ENCODE measurements around the gene L3HYPDH. TPM values are rescaled to one million over a fixed set of nuclear protein-coding genes. Genes with fewer than 3 reads are reported as not detected.

Gene L3HYPDH
- total RNA-seq: 10 to 100 TPM in 1 of 2 donors, 1 to 10 TPM in 1; 6.5 to 17.4 TPM

GRCh38 chr14:59483819-59484638 lies at the start of gene L3HYPDH, which contains the start of gene JKAMP:
Gene L3HYPDH, minus strand, starts transcription at chr14:59484408. Its CDS starts 92 bp downstream, at chr14:59484316.
Gene JKAMP, plus strand, starts transcription at chr14:59484517. Its CDS starts 73 bp downstream, at chr14:59484590.
- Mint-ChIP-seq H3K9me3 (no peaks in the 10 kb centered on the region), H3K4me1 (ENCODE audit: low read depth in 2 of 2) (peaks cover 37 to 48% of the 10 kb centered on the region in 2 donors), H3K36me3 (peaks cover 10% of the 10 kb centered on the region), H3K27ac (peak within 1 kb of the TSS; percentile 79 to 83), H3K27me3 (no peaks in the 10 kb centered on the region), H3K4me3 (peak within 1 kb of the TSS; percentile 90)
- peak; percentile 97 to 98 for ATAC-seq
- peak; percentile 97 for DNase-seq (ENCODE audit: low spot score)

DNA sequence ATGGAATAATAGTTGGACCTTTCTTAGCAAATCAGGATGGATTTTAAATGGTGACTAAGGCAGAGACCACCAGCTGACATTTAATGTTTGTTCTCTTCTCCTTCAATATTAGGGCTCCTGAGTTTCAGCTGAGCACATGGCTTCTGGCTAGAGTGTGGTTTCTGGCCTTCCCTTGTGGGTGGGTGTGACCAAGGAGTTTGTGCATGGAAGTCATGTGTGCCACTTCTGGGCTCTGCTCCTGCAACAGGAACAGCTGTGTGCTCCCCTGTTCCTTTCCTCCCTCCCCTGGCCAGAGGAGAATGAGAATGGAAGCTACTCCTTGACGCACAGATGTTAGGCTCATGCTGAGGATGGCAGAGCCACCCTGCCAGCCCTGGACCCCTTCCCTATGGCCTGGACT lies 48.2 kb upstream of the L3HYPDH start:
- Mint-ChIP-seq H3K9me3 (no peaks in the 10 kb centered on the region), H3K4me1 (ENCODE audit: low read depth in 2 of 2) (no peaks in the 10 kb centered on the region), H3K36me3 (peaks cover 4% of the 10 kb centered on the region), H3K4me3 (no peak overlapping the region), H3K27ac (no peak overlapping the region), H3K27me3 (peaks cover 19 to 41% of the 10 kb centered on the region in 2 donors)
- no peak for DNase-seq (ENCODE audit: low spot score)
- ATAC-seq: no peak

GRCh38 chr14:59530349-59530748 lies 46.1 kb upstream of the L3HYPDH start:
- no peak overlapping the region for H3K4me3 Mint-ChIP-seq
- H3K27me3 Mint-ChIP-seq: peaks cover 14 to 37% of the 10 kb centered on the region in 2 donors
- H3K27ac Mint-ChIP-seq: no peak overlapping the region
- ATAC-seq: no peak
- peaks cover 4% of the 10 kb centered on the region for H3K36me3 Mint-ChIP-seq
- DNase-seq (ENCODE audit: low spot score): no peak
- H3K9me3 Mint-ChIP-seq: no peaks in the 10 kb centered on the region
- no peaks in the 10 kb centered on the region for H3K4me1 Mint-ChIP-seq (ENCODE audit: low read depth in 2 of 2)

GRCh38 chr14:59529189-59529588 lies 45.0 kb upstream of the L3HYPDH start:
- no peak overlapping the region for H3K27ac Mint-ChIP-seq
- no peaks in the 10 kb centered on the region for H3K4me1 Mint-ChIP-seq (ENCODE audit: low read depth in 2 of 2)
- ATAC-seq: no peak
- no peak overlapping the region for H3K4me3 Mint-ChIP-seq
- DNase-seq (ENCODE audit: low spot score): no peak
- H3K36me3 Mint-ChIP-seq: peaks cover 4% of the 10 kb centered on the region
- H3K27me3 Mint-ChIP-seq: peaks cover 16 to 45% of the 10 kb centered on the region in 2 donors
- no peaks in the 10 kb centered on the region for H3K9me3 Mint-ChIP-seq

GRCh38 chr14:59520224-59520623 lies 36.0 kb upstream of the L3HYPDH start:
- peaks cover 10 to 22% of the 10 kb centered on the region in 2 donors for H3K27me3 Mint-ChIP-seq
- no peak overlapping the region for H3K4me3 Mint-ChIP-seq
- H3K4me1 Mint-ChIP-seq (ENCODE audit: low read depth in 2 of 2): no peaks in the 10 kb centered on the region
- no peak overlapping the region for H3K27ac Mint-ChIP-seq
- ATAC-seq (no peak), DNase-seq (ENCODE audit: low spot score) (no peak)
- H3K36me3 Mint-ChIP-seq: no peaks in the 10 kb centered on the region
- no peaks in the 10 kb centered on the region for H3K9me3 Mint-ChIP-seq

GRCh38 chr14:59511916-59512575 lies 27.8 kb upstream of the L3HYPDH start:
- Mint-ChIP-seq H3K4me3 (no peak overlapping the region), H3K27ac (no peak overlapping the region), H3K36me3 (no peaks in the 10 kb centered on the region), H3K9me3 (no peaks in the 10 kb centered on the region), H3K27me3 (peaks cover 15 to 17% of the 10 kb centered on the region in 2 donors), H3K4me1 (ENCODE audit: low read depth in 2 of 2) (no peaks in the 10 kb centered on the region)
- DNase-seq (ENCODE audit: low spot score): no peak
- ATAC-seq: no peak

DNA sequence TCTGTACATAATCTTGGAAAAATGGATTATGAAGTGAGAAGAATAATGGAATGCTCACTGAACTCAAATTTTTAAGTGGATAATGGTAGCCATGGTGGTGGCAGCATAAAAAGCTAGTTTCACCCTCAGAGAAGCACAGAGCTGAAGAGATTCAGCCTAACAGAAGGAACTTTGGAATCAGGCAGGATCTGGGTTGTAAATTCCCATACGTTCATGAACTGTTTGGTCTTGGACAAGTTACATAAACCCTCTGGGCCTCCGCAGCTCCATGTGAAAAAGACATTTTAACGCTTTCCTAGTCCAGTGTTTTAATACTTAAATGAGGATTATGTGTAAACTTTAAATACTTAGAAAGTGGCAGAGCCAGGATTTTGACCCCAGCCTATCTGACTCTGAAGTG lies 26.8 kb upstream of the L3HYPDH start:
- DNase-seq (ENCODE audit: low spot score) (no peak), ATAC-seq (no peak)
- Mint-ChIP-seq H3K27ac (no peak overlapping the region), H3K36me3 (no peaks in the 10 kb centered on the region), H3K4me3 (no peak overlapping the region), H3K4me1 (ENCODE audit: low read depth in 2 of 2) (no peaks in the 10 kb centered on the region), H3K27me3 (peaks cover 12% of the 10 kb centered on the region in 2 donors), H3K9me3 (no peaks in the 10 kb centered on the region)

- H3K27ac Mint-ChIP-seq: no peak overlapping the region
- no peak overlapping the region for H3K4me3 Mint-ChIP-seq
- H3K4me1 Mint-ChIP-seq (ENCODE audit: low read depth in 2 of 2): no peaks in the 10 kb centered on the region
- ATAC-seq (no peak), DNase-seq (ENCODE audit: low spot score) (no peak)
- H3K9me3 Mint-ChIP-seq: no peaks in the 10 kb centered on the region
- H3K27me3 Mint-ChIP-seq: peaks cover 7 to 9% of the 10 kb centered on the region in 2 donors
- H3K36me3 Mint-ChIP-seq: no peaks in the 10 kb centered on the region
These were observed 25.8 kb upstream of the L3HYPDH start for GRCh38 chr14:59510001-59510400.

GRCh38 chr14:59509101-59509500 lies 24.9 kb upstream of the L3HYPDH start:
- H3K9me3 Mint-ChIP-seq: no peaks in the 10 kb centered on the region
- H3K4me3 Mint-ChIP-seq: no peak overlapping the region
- DNase-seq (ENCODE audit: low spot score): no peak
- no peak for ATAC-seq
- no peaks in the 10 kb centered on the region for H3K4me1 Mint-ChIP-seq (ENCODE audit: low read depth in 2 of 2)
- H3K27me3 Mint-ChIP-seq: peaks cover 2 to 7% of the 10 kb centered on the region in 2 donors
- H3K36me3 Mint-ChIP-seq: peaks cover 2% of the 10 kb centered on the region
- no peak overlapping the region for H3K27ac Mint-ChIP-seq

GRCh38 chr14:59507752-59508103 lies 23.5 kb upstream of the L3HYPDH start:
- Mint-ChIP-seq H3K4me1 (ENCODE audit: low read depth in 2 of 2) (no peaks in the 10 kb centered on the region), H3K27ac (no peak overlapping the region), H3K36me3 (peaks cover 6% of the 10 kb centered on the region), H3K9me3 (no peaks in the 10 kb centered on the region), H3K27me3 (peaks cover 0 to 4% of the 10 kb centered on the region in 2 donors), H3K4me3 (no peak overlapping the region)
- no peak for DNase-seq (ENCODE audit: low spot score)
- ATAC-seq: no peak

- DNase-seq (ENCODE audit: low spot score) (no peak), ATAC-seq (peak; percentile 66 to 70)
- no peak overlapping the region for H3K4me3 Mint-ChIP-seq
- H3K27ac Mint-ChIP-seq: no peak overlapping the region
- H3K27me3 Mint-ChIP-seq: peaks cover 0 to 4% of the 10 kb centered on the region in 2 donors
- no peaks in the 10 kb centered on the region for H3K4me1 Mint-ChIP-seq (ENCODE audit: low read depth in 2 of 2)
- peaks cover 6% of the 10 kb centered on the region for H3K36me3 Mint-ChIP-seq
- H3K9me3 Mint-ChIP-seq: no peaks in the 10 kb centered on the region
These were observed 23.0 kb upstream of the L3HYPDH start for GRCh38 chr14:59507063-59507751.

DNA sequence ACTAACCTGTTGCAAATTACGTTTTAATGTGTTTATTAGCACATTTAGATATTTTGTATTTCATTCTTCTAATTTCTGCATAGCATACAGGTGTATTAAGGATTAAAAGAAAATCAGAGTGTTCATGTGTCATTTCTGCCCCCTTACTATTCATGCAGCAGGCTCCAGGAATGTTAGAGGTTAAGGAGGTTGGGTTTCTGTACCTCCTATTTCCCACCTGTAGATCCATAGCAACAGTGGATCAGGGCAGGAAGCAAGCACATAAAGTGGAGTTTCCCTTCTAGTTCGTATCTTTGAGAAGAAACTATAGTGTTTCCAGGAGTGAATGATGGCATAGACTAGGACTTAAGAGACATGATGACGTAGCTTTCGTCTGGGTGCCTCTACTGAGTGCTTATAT lies 19.0 kb upstream of the L3HYPDH start:
- DNase-seq (ENCODE audit: low spot score) (no peak), ATAC-seq (no peak)
- Mint-ChIP-seq H3K27ac (no peak overlapping the region), H3K4me1 (ENCODE audit: low read depth in 2 of 2) (no peaks in the 10 kb centered on the region), H3K36me3 (peaks cover 6% of the 10 kb centered on the region), H3K4me3 (no peak overlapping the region), H3K9me3 (no peaks in the 10 kb centered on the region), H3K27me3 (no peaks in the 10 kb centered on the region)

GRCh38 chr14:59500732-59501131 lies 16.5 kb upstream of the L3HYPDH start:
- ATAC-seq (no peak), DNase-seq (ENCODE audit: low spot score) (no peak)
- Mint-ChIP-seq H3K27ac (no peak overlapping the region), H3K4me3 (no peak overlapping the region), H3K36me3 (peaks cover 13% of the 10 kb centered on the region), H3K27me3 (no peaks in the 10 kb centered on the region), H3K9me3 (no peaks in the 10 kb centered on the region), H3K4me1 (ENCODE audit: low read depth in 2 of 2) (no peaks in the 10 kb centered on the region)

- peaks cover 19 to 27% of the 10 kb centered on the region in 2 donors for H3K4me1 Mint-ChIP-seq (ENCODE audit: low read depth in 2 of 2)
- no peak overlapping the region for H3K4me3 Mint-ChIP-seq
- no peaks in the 10 kb centered on the region for H3K27me3 Mint-ChIP-seq
- ATAC-seq: no peak
- H3K9me3 Mint-ChIP-seq: no peaks in the 10 kb centered on the region
- no peak for DNase-seq (ENCODE audit: low spot score)
- peaks cover 48% of the 10 kb centered on the region for H3K36me3 Mint-ChIP-seq
- no peak overlapping the region for H3K27ac Mint-ChIP-seq
These were observed 8.2 kb upstream of the L3HYPDH start for GRCh38 chr14:59492384-59492783.
